ENCODE data around the gene IFT52.

IFT52 gene

GRCh38 chr20:43590392-43591303, at the start of gene IFT52:
TSS of gene IFT52 (plus strand) at chr20:43590937. CDS start at chr20:43594699, 3,762 bp downstream.
- DNase-seq (ENCODE audit: low read depth in 2 of 2): peak; percentile 79 to 82

DNA sequence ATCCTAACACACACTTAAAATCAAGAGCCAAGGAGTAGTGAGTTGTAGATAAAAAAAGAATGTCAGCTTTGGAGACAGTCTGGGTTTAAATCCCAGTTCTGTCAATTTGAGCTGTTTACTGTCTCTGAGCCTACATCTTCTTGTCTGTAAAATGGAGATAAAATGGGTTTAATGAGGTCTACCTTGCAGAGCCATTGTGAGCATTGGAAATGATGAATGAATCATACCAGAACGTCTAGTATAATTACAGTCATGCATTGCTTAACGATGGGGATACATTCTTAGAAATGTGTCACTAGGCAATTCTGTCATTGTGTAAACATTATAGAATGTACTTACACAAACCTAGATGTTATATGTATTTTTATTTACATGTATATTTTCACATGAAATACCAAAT, 49.5 kb upstream of the IFT52 start:
- DNase-seq (ENCODE audit: low read depth in 2 of 2): no peak

- DNase-seq (ENCODE audit: low read depth in 2 of 2): no peak
Observed at GRCh38 chr20:43542161-43542560, 48.6 kb upstream of the IFT52 start.

DNA sequence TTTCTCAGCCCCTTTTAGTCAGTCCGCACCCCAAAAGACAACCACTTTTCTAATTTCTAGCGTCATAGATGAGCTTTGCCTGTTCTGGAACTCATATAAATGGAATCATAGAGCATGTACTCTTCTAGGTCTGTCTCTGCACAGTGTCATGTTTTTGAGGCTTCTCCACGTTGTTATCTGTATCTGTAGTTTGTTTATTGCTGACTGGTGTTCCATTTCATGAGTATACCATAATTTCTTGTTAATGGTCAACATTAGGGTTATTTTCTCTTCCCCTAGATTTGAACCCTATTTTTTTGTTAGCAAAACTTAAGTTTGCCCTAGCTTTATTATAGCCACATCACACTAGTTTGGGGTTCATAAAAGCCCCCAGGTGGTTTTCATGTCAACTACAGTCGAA, 48.1 kb upstream of the IFT52 start:
- no peak for DNase-seq (ENCODE audit: low read depth in 2 of 2)

DNA sequence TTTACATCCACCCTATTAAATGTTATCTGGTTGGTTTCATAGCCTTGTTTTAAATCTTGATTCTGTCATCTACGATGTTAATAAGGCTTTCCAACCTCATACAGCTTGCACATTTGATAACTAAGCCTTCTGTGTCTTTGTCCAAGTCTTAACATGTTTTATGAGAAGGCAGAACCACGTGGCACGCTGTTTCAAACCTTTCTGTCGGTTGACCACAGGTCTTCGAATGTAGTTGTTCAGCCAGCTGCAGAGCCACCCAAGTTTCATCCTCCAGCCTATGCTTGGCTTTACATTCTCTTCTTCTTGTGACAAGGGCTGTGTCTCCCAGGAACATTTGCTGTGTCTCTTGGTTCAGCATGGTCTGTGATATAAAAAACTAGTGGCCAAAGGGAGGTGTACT, 47.6 kb upstream of the IFT52 start:
- no peak for DNase-seq (ENCODE audit: low read depth in 2 of 2)

DNA sequence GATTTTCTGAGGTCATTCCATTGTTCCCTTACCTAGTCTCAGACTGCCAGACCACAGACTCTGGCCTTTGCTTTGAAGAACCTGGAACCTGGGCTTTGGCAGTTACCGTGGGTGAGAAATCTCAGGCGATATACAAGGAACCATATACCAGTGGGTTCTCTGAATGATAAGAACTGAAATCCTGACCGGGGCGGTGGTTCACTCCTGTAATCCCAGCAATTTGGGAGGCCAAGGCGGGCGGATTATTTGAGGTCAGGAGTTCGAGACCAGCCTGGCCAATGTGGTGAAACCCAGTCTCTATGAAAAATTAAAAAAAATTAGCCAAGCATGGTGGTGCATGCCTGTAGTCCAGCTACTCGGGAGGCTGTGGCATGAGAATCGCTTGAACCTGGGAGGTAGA, 46.2 kb upstream of the IFT52 start:
- DNase-seq (ENCODE audit: low read depth in 2 of 2): no peak

- DNase-seq (ENCODE audit: low read depth in 2 of 2): no peak
Observed at GRCh38 chr20:43545837-43546578, 44.7 kb upstream of the IFT52 start.

GRCh38 chr20:43548273-43548880, 42.4 kb upstream of the IFT52 start:
- no peak for DNase-seq (ENCODE audit: low read depth in 2 of 2)

GRCh38 chr20:43549416-43550065, 41.2 kb upstream of the IFT52 start:
- no peak for DNase-seq (ENCODE audit: low read depth in 2 of 2)

DNA sequence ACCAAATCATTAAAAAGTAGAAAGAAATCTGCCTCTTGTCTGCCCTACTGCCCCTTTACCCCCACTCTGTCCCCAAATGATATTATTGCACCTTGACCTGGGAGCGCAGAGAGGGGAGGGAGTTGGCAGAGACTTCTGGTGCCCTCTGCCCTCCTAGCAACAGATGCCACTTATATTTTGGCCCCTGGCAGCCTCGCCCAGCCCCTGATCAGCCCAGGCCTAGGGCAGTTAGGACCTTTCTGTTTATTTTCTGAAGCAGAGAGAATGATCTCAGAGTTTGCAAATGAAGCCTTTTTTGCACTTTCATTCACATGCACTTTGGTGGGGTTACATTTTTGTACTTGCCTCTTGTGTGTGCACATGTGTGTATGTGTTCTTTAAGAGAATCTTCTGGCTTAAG, 40.3 kb upstream of the IFT52 start:
- no peak for DNase-seq (ENCODE audit: low read depth in 2 of 2)

GRCh38 chr20:43554369-43554768, 36.4 kb upstream of the IFT52 start:
- DNase-seq (ENCODE audit: low read depth in 2 of 2): no peak

GRCh38 chr20:43558412-43559146, 32.2 kb upstream of the IFT52 start, which contains the start of gene SGK2:
TSS of gene SGK2 (plus strand) at chr20:43559027. CDS start at chr20:43566496, 7,469 bp downstream.
- no peak for DNase-seq (ENCODE audit: low read depth in 2 of 2)

GRCh38 chr20:43559147-43559987, 31.4 kb upstream of the IFT52 start:
- DNase-seq (ENCODE audit: low read depth in 2 of 2): no peak

- no peak for DNase-seq (ENCODE audit: low read depth in 2 of 2)
Observed at GRCh38 chr20:43560974-43561373, 29.8 kb upstream of the IFT52 start.

DNA sequence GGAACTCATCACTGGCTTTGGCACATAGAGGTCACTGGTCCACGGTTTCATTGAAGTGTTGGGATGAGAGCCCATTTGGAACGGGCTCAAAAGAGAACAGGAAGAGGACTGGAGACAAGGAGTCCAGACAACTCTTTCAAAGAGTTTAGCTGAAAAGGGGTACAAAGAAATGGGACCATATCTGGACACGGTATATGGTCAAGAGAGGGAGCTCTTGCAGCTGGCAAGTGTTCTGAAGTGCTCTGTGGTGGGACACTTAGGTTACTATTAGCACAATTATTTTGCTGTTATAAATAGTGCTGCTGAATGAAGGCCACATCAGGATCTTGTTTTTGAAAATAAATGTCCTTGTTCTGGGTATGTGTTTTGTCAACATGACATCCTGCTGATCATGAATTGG, 27.3 kb upstream of the IFT52 start:
- no peak for DNase-seq (ENCODE audit: low read depth in 2 of 2)

DNA sequence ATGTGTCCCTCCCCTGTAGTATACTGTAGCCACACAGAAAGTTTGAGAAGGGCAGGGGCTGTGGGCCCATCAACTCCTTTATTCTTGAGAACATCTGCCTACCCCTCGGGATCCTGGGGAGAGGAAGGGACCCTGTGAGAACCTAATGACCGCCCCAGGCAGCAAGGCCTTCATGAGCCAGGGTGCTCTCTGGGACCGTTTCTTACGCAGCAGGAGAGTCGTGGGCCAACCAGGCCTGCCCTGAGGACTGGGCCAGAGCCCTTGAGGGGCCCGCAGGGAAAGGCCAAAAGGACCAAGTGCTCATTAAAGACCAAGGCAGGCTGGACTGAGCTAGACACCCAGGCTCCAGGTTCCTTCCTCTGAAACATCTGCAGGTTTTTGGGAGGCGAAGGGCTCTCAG, 26.7 kb upstream of the IFT52 start:
- no peak for DNase-seq (ENCODE audit: low read depth in 2 of 2)

GRCh38 chr20:43564455-43564854, 26.3 kb upstream of the IFT52 start:
- DNase-seq (ENCODE audit: low read depth in 2 of 2): no peak

GRCh38 chr20:43564993-43565757, 25.6 kb upstream of the IFT52 start:
- DNase-seq (ENCODE audit: low read depth in 2 of 2): no peak

DNA sequence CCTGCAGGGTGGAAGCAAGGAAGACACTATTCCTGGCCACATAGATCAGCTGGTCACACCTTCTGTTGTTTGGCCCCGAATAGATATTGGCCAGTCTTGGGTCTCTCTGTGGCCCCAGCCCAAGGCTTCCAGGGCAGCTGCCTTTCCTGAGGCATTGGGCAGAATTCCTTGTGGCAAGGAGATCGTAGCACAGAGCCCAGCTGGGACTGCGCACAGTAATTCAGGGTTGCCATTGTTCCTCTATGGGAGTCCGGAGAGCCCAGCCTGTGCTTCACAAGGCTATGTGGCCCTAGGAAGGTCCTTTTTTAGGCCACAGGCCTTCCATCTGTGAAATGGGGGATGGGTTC, 25.0 kb upstream of the IFT52 start:
- DNase-seq (ENCODE audit: low read depth in 2 of 2): no peak

- no peak for DNase-seq (ENCODE audit: low read depth in 2 of 2)
Observed at GRCh38 chr20:43567477-43567876, 23.3 kb upstream of the IFT52 start.

Data from activated CD4-positive, alpha-beta T cell treated with anti-CD3 and anti-CD28 coated beads for 24 hours (primary cell).